HepG2 (cell line): Measurements from ENCODE around the gene SSBP4. TPM values are rescaled to one million over a fixed set of nuclear protein-coding genes. Genes with fewer than 3 reads are reported as not detected.

ENCODE experiments used
- ATAD3A ChIP-seq: sonication (generic); formaldehyde crosslinking; IDR thresholded peaks from 2 replicates; pipeline ENCODE4 v1.4.0; 2020; ENCODE audit warnings: missing genetic modification reagents
- CBX2 ChIP-seq, 2 experiments: fragments of 200-600 bp in 1 of 2; sonication (generic); formaldehyde crosslinking in 1 of 2; IDR thresholded peaks; 2 replicates each; pipeline versions ENCODE4 v1.7.0 to v1.8.1; 2018 to 2022; ENCODE audit warnings: low read depth in 2 of 2, low read length in 1 of 2, mild to moderate bottlenecking in 1 of 2, missing genetic modification reagents in 1 of 2
- FOXA1 ChIP-seq, 2 experiments: fragments of 450-650 bp in 1 of 2; sonication (generic) in 1 of 2; formaldehyde crosslinking in 1 of 2; IDR thresholded peaks; 2 replicates each; pipeline versions ENCODE4 v1.4.0 to v1.6.1; 2016 to 2020; ENCODE audit warnings: missing genetic modification reagents in 1 of 2
- ISL2 ChIP-seq: sonication (generic); formaldehyde crosslinking; IDR thresholded peaks from 2 replicates; pipeline ENCODE4 v1.5.0; 2020; ENCODE audit warnings: missing genetic modification reagents
- KDM4B ChIP-seq: sonication (generic); formaldehyde crosslinking; IDR thresholded peaks from 2 replicates; pipeline ENCODE4 v1.4.0; 2020; ENCODE audit warnings: missing genetic modification reagents
- PCBP1 ChIP-seq: fragments of 200-400 bp; formaldehyde crosslinking; IDR thresholded peaks from 2 replicates; pipeline ENCODE4 v1.6.1; 2017; ENCODE audit warnings: mild to moderate bottlenecking, low read depth, low read length, borderline replicate concordance
- PHF8 ChIP-seq: sonication (generic); formaldehyde crosslinking; IDR thresholded peaks from 2 replicates; pipeline ENCODE4 v1.5.0; 2020; ENCODE audit warnings: missing genetic modification reagents
- RFX1 ChIP-seq: fragments of 450-650 bp; IDR thresholded peaks from 2 replicates; pipeline ENCODE4 v1.6.1; 2017
- WIZ ChIP-seq: sonication (generic); formaldehyde crosslinking; IDR thresholded peaks from 2 replicates; pipeline ENCODE4 v1.5.1; 2020; ENCODE audit warnings: mild to moderate bottlenecking, missing genetic modification reagents
- ZBTB3 ChIP-seq: sonication (generic); formaldehyde crosslinking; IDR thresholded peaks from 2 replicates; pipeline ENCODE4 v1.4.0; 2020; ENCODE audit warnings: low read depth, mild to moderate bottlenecking, moderate library complexity, missing genetic modification reagents, borderline replicate concordance
- ZNF441 ChIP-seq: sonication (generic); formaldehyde crosslinking; IDR thresholded peaks from 2 replicates; pipeline ENCODE4 v1.7.0; 2021; ENCODE audit warnings: missing genetic modification reagents, borderline replicate concordance
- ZNF547 ChIP-seq: sonication (generic); formaldehyde crosslinking; IDR thresholded peaks from 2 replicates; pipeline ENCODE4 v1.5.1; 2020; ENCODE audit warnings: mild to moderate bottlenecking, missing genetic modification reagents
- polyA plus RNA-seq, 8 experiments: library from polyadenylated mRNA; depleted of rRNA in 3 of 8; stranded (reverse) in 7 of 8; unstranded in 1 of 8; fragments of >200 nt; fragmentation: Illumina TruSeq in 4 of 8; extraction: Trizol in 4 of 8; gene quantifications; 2 replicates each; pipeline versions ENCODE4 v1.2.1 to v1.2.3, GENCODE V29; 2011 to 2016; ENCODE audit warnings: low read depth in 4 of 8, missing spikeins in 1 of 8, mixed read lengths in 1 of 8; ENCODE audit not compliant: insufficient read depth in 1 of 8
- total RNA-seq, 5 experiments: library from RNA; depleted of rRNA; stranded (reverse); fragments of >200 nt; fragmentation: Illumina TruSeq; extraction: Trizol; gene quantifications; 2 replicates each; pipeline ENCODE4 v1.2.3, GENCODE V29; 2016; ENCODE audit warnings: low read depth in 1 of 5
- TF ChIP-seq, protein P1 (sequence below): IDR thresholded peaks from 2 replicates; pipeline ENCODE4 v1.6.1; 2016; ENCODE audit warnings: control low read depth
- TF ChIP-seq, protein P2 (sequence below), 2 experiments: sonication (generic) in 1 of 2; formaldehyde crosslinking in 1 of 2; IDR thresholded peaks; 2 replicates each; pipeline versions ENCODE4 v1.4.0 to v1.6.1; 2018 to 2020; ENCODE audit warnings: missing genetic modification reagents in 2 of 2, borderline replicate concordance in 1 of 2, low read depth in 1 of 2, mild to moderate bottlenecking in 1 of 2, missing biosample characterization in 1 of 2
- TF ChIP-seq, protein P3 (sequence below): sonication (generic); formaldehyde crosslinking; IDR thresholded peaks from 2 replicates; pipeline ENCODE4 v1.5.1; 2020; ENCODE audit warnings: mild to moderate bottlenecking, missing genetic modification reagents, borderline replicate concordance
- TF ChIP-seq, protein P4 (sequence below): sonication (generic); formaldehyde crosslinking; conservative IDR thresholded peaks from 2 replicates; pipeline ENCODE4 v1.8.1; 2023; ENCODE audit warnings: missing genetic modification reagents
- TF ChIP-seq, protein P5 (sequence below): sonication (generic); formaldehyde crosslinking; IDR thresholded peaks from 2 replicates; pipeline ENCODE4 v1.4.0; 2020; ENCODE audit warnings: mild to moderate bottlenecking, missing genetic modification reagents

The SSBP4 gene
- total and polyA plus RNA-seq, 2 of the 13 experiments (the other 11 are each of a cell fraction or from before 2014, with no cell fraction given) = 20.8 to 39.5 TPM

DNA sequence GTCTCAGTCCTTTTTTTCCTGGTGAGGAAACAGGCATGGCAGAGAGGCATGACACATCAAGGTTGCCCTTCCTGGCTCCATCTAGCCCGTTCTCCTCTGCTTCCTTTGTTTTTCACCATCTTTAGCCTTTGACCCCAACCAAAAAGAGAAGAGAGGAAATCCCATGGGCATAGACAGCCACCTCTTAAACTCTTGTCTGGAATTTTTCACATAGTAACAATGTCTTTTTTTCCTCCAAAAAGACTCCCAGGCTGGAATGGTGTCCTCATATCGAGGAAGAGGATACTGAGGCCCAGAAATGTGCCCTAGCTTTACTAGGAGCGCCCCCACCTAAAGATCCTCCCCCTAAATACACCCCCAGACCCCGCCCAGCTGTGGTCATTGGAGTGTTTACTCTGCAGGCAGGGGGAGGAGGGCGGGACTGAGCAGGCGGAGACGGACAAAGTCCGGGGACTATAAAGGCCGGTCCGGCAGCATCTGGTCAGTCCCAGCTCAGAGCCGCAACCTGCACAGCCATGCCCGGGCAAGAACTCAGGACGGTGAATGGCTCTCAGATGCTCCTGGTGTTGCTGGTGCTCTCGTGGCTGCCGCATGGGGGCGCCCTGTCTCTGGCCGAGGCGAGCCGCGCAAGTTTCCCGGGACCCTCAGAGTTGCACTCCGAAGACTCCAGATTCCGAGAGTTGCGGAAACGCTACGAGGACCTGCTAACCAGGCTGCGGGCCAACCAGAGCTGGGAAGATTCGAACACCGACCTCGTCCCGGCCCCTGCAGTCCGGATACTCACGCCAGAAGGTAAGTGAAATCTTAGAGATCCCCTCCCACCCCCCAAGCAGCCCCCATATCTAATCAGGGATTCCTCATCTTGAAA is 33.3 kb upstream of the SSBP4 start, which contains the start of gene GDF15 (continued):
- TF ChIP-seq, protein P1, sequence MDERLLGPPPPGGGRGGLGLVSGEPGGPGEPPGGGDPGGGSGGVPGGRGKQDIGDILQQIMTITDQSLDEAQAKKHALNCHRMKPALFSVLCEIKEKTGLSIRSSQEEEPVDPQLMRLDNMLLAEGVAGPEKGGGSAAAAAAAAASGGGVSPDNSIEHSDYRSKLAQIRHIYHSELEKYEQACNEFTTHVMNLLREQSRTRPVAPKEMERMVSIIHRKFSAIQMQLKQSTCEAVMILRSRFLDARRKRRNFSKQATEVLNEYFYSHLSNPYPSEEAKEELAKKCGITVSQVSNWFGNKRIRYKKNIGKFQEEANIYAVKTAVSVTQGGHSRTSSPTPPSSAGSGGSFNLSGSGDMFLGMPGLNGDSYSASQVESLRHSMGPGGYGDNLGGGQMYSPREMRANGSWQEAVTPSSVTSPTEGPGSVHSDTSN (CRISPR knock-in tag) = no peak
- TF ChIP-seq, protein P2, sequence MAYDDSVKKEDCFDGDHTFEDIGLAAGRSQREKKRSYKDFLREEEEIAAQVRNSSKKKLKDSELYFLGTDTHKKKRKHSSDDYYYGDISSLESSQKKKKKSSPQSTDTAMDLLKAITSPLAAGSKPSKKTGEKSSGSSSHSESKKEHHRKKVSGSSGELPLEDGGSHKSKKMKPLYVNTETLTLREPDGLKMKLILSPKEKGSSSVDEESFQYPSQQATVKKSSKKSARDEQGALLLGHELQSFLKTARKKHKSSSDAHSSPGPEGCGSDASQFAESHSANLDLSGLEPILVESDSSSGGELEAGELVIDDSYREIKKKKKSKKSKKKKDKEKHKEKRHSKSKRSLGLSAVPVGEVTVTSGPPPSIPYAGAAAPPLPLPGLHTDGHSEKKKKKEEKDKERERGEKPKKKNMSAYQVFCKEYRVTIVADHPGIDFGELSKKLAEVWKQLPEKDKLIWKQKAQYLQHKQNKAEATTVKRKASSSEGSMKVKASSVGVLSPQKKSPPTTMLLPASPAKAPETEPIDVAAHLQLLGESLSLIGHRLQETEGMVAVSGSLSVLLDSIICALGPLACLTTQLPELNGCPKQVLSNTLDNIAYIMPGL (CRISPR knock-in tag; IDR thresholded peaks at IDR 0.05; ENCODE audit: borderline replicate concordance in 1 of 2, low read depth in 1 of 2) = peak; percentile 98 to 99
- TF ChIP-seq ZBTB3 (CRISPR knock-in tag) = no peak; the same call in none of the 2 replicates
- TF ChIP-seq, protein P3, sequence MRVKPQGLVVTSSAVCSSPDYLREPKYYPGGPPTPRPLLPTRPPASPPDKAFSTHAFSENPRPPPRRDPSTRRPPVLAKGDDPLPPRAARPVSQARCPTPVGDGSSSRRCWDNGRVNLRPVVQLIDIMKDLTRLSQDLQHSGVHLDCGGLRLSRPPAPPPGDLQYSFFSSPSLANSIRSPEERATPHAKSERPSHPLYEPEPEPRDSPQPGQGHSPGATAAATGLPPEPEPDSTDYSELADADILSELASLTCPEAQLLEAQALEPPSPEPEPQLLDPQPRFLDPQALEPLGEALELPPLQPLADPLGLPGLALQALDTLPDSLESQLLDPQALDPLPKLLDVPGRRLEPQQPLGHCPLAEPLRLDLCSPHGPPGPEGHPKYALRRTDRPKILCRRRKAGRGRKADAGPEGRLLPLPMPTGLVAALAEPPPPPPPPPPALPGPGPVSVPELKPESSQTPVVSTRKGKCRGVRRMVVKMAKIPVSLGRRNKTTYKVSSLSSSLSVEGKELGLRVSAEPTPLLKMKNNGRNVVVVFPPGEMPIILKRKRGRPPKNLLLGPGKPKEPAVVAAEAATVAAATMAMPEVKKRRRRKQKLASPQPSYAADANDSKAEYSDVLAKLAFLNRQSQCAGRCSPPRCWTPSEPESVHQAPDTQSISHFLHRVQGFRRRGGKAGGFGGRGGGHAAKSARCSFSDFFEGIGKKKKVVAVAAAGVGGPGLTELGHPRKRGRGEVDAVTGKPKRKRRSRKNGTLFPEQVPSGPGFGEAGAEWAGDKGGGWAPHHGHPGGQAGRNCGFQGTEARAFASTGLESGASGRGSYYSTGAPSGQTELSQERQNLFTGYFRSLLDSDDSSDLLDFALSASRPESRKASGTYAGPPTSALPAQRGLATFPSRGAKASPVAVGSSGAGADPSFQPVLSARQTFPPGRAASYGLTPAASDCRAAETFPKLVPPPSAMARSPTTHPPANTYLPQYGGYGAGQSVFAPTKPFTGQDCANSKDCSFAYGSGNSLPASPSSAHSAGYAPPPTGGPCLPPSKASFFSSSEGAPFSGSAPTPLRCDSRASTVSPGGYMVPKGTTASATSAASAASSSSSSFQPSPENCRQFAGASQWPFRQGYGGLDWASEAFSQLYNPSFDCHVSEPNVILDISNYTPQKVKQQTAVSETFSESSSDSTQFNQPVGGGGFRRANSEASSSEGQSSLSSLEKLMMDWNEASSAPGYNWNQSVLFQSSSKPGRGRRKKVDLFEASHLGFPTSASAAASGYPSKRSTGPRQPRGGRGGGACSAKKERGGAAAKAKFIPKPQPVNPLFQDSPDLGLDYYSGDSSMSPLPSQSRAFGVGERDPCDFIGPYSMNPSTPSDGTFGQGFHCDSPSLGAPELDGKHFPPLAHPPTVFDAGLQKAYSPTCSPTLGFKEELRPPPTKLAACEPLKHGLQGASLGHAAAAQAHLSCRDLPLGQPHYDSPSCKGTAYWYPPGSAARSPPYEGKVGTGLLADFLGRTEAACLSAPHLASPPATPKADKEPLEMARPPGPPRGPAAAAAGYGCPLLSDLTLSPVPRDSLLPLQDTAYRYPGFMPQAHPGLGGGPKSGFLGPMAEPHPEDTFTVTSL (CRISPR knock-in tag) = no peak; the same call in 1 of the 2 replicates
- peak; percentile 97 for TF ChIP-seq KDM4B (CRISPR knock-in tag)
- no peak for TF ChIP-seq WIZ (CRISPR knock-in tag)
- TF ChIP-seq ZNF547 (CRISPR knock-in tag) = peak; percentile 33; the same call in 1 of the 2 replicates
- TF ChIP-seq FOXA1 (IDR thresholded peaks at IDR 0.05) = peak; percentile 48; the same call in 1 of the 2 replicates
- TF ChIP-seq FOXA1 (CRISPR knock-in tag; IDR thresholded peaks at IDR 0.05) = peak; percentile 95
- TF ChIP-seq PHF8 = peak; percentile 79
- TF ChIP-seq ISL2 (CRISPR knock-in tag) = peak; percentile 94
- TF ChIP-seq RFX1 = no peak
- TF ChIP-seq ZNF441 (CRISPR knock-in tag) = peak; percentile 88
- TF ChIP-seq, protein P4, sequence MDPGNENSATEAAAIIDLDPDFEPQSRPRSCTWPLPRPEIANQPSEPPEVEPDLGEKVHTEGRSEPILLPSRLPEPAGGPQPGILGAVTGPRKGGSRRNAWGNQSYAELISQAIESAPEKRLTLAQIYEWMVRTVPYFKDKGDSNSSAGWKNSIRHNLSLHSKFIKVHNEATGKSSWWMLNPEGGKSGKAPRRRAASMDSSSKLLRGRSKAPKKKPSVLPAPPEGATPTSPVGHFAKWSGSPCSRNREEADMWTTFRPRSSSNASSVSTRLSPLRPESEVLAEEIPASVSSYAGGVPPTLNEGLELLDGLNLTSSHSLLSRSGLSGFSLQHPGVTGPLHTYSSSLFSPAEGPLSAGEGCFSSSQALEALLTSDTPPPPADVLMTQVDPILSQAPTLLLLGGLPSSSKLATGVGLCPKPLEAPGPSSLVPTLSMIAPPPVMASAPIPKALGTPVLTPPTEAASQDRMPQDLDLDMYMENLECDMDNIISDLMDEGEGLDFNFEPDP = 0 out of 2 replicates have a peak, but pooled peaks have one; percentile 87
- no peak for TF ChIP-seq CBX2 (IDR thresholded peaks at IDR 0.05; ENCODE audit: low read depth, low read length)
- TF ChIP-seq CBX2 (CRISPR knock-in tag; IDR thresholded peaks at IDR 0.05; ENCODE audit: low read depth) = no peak
- TF ChIP-seq ATAD3A = no peak
- peak; percentile 70; the same call in 1 of the 2 replicates for TF ChIP-seq PCBP1
- TF ChIP-seq, protein P5, sequence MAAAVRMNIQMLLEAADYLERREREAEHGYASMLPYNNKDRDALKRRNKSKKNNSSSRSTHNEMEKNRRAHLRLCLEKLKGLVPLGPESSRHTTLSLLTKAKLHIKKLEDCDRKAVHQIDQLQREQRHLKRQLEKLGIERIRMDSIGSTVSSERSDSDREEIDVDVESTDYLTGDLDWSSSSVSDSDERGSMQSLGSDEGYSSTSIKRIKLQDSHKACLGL (CRISPR knock-in tag) = no peak
